Posterior vena cava (tissue), 2 donors: ENCODE data around the gene S1PR5. TPM values are rescaled to one million over a fixed set of nuclear protein-coding genes. Genes with fewer than 3 reads are reported as not detected.
"Not testable (repeated sequence)": the region's sequence is repeated elsewhere in the genome, so short reads cannot be mapped to it uniquely, and the experiment has no call there.

Experiments used
- DNase-seq: peaks from one replicate; pipeline ENCODE4 v3.0.0-alpha.2; 2020; ENCODE audit warnings: low spot score
- intact Hi-C, 2 donors: fragments of 100-400 bp; cut with DNase I; formaldehyde crosslinking; loops; one replicate each; pipeline versions ENCODE4 v1.14.1 to v1.14.2; 2022 to 2023
- long read RNA-seq, 2 donors: library from polyadenylated mRNA; unstranded; transcript quantifications; one replicate each; pipeline ENCODE4 v2.0.0, GENCODE V29; 2020 to 2021
- total RNA-seq, 2 donors: library from RNA; stranded (reverse); fragmentation: NEBNext Ultra II Directional; extraction: Animal tissue kit (Norgen Biotek cat#: 25700); gene quantifications; one replicate each; pipeline ENCODE4 v1.2.1, GENCODE V29; 2021
- donor health status: DM: yes; HTN: yes; CAD: no.
- donor health status: DM: yes; HTN: yes; CAD: no.

The S1PR5 gene, protein sequence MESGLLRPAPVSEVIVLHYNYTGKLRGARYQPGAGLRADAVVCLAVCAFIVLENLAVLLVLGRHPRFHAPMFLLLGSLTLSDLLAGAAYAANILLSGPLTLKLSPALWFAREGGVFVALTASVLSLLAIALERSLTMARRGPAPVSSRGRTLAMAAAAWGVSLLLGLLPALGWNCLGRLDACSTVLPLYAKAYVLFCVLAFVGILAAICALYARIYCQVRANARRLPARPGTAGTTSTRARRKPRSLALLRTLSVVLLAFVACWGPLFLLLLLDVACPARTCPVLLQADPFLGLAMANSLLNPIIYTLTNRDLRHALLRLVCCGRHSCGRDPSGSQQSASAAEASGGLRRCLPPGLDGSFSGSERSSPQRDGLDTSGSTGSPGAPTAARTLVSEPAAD
- total RNA-seq: not detected
- long read RNA-seq, donor 1: 0 reads
- long read RNA-seq, donor 2, partial matches to known transcripts: 0 of 2 reads
- long read RNA-seq, donor 2, other reads (novel, unspliced or antisense): 0 of 2 reads

DNA sequence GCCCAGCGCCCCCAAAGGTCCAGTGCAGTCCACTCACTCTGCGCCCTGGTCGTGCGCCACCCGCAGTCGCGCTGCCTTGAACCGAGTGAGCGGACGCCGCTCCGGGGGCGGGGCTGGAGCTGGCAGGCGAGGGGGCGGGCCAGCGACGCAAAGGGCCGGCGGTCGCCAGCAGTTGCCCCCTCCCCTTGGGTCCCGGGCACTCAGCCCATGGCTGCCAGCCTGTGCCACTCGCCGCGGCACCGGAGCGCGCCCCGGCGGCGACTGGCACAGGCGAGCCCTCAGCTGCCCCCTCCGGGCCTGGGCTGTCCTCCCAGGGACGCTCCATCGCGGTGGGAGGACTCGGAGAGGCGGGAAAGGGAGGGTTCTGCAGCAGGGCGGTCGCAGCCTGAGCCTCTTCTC is at the start of gene S1PR5:
S1PR5 (minus strand) TSS at position 87 of the 399 bp plus-strand sequence. CDS start 2,436 bp downstream, outside the sequence.
- DNase-seq: no peak
- intact Hi-C loops: no loop called here

GRCh38 chr19:10566658-10567410 is 49.6 kb upstream of the S1PR5 start:
- DNase-seq: no peak
- intact Hi-C loops: no loop called here

- no peak for DNase-seq
- intact Hi-C loops: no loop called here
These were observed 49.1 kb upstream of the S1PR5 start for GRCh38 chr19:10566408-10566657.

GRCh38 chr19:10565567-10566407 is 48.5 kb upstream of the S1PR5 start, which contains the start of gene KRI1:
Gene KRI1, minus strand, starts transcription at chr19:10566010. Its CDS starts 11 bp downstream, at chr19:10565999.
- peak; percentile 100 for DNase-seq
- intact Hi-C loops: no loop called here

GRCh38 chr19:10565028-10565566 is 47.9 kb upstream of the S1PR5 start:
- no peak for DNase-seq
- intact Hi-C loops: no loop called here

DNA sequence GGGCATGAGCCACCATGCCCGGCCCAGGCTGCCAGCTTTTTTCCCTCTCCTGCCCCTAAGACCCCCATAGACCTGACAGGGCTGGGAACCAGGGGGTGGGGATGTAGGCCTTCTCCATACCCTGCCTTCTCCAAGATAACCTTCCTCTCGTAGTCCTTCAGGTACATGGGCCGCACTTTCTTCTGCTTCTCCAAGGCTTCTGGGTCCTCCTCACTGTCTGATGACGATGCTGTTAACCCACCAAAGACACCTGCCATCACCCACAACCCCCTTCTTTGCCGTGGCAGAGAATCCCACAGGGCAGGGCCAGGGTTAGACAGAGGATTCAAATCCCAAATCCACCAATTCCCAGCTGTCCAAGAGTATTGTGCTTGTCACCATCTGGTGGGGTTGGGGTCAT is 45.4 kb upstream of the S1PR5 start:
- no peak for DNase-seq
- intact Hi-C loops: no loop called here

DNA sequence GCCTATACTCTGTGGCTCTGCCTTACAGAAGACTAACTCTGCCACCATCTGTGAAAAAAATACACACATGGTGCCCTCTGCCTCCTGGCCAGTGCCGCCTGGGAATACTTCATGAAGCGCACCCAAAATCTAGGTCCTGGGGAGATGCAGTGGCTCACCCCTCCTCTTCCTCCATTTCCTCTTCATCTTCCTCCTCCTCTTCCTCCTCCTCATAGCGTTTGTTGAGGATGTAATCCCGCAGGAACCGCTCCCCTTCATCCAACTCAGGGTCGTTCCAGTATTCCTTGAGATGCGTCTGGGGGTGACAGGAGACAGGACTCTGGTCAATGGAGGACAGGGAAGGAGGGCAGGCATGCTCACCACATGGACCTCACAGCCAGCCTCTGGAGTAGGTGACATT is 42.9 kb upstream of the S1PR5 start:
- no peak for DNase-seq
- intact Hi-C loops: no loop called here

GRCh38 chr19:10557603-10558197 is 40.5 kb upstream of the S1PR5 start:
- no peak for DNase-seq
- intact Hi-C loops: no loop called here

DNA sequence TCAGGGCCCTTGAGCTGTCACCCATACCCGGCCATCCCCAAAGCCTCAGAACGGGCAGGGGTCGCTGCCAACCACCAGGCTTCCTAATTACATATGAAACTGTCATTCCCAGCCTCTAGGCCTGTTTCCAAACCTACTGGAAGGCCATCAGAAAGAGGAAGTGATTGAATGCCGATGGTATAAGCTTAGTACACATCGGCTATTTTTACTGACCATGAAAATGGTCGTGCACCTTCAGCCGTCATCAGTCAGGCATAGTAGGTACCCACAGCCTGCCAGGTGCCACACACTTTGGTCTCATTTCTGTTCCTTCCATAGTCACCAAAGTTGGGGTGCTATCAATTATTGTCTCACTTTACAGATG is 38.3 kb upstream of the S1PR5 start:
- intact Hi-C loops: no loop called here

DNA sequence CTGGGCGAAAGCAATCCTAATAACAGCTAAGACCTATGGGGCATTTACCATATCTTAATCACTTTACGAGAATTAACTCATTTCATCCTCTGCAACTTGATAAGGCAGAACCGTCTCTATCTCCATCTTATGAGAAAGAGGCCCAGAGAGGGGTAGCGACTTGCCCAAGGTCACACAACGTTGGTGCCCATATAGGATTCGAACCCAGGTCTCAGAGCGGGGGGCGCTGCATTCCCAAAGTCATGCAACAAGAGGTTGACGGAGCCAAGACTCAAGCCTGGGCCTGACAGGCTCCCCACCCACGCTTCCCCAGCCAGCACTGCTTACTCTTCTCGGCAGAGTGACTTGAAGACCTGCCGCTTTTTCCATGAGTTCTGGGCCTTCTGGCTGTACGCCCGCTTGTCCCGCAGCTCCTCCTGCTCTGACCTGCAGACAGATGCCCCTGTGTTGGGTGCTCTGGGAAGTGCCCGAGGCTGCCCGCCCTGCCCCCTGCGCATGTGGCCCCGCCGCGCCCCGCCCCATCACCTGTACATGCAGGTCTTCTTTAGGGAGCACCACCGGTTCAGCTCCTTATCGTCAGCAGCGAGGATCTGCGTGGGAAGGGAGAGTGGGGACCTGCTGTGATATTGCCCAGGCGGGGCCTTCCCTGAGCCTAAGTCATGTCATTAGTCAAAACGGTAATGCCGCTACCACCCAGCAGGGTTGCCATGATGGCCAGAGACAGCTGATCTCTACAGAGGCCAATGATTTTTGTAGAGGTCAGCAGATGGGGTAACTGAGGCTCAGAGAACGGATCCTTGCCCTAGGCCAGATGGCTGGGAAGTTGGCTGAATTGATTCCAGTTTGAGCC is 37.7 kb upstream of the S1PR5 start:
- intact Hi-C loops: no loop called here
- no peak for DNase-seq

More for the DNA sequence above, 38.3 kb upstream of the S1PR5 start:
- DNase-seq: no peak

- no peak for DNase-seq
- intact Hi-C loops: loop anchor here in 1 of 2 donors (2.0 kb wide), 1 partner anchor 35 kb away; no protein-coding TSS in a partner anchor
These were observed 36.7 kb upstream of the S1PR5 start for GRCh38 chr19:10553943-10554381.

GRCh38 chr19:10553087-10553667 is 35.9 kb upstream of the S1PR5 start:
- DNase-seq: no peak
- intact Hi-C loops: loop anchor here in 1 of 2 donors (2.0 kb wide), 1 partner anchor 34 kb away; no protein-coding TSS in a partner anchor

GRCh38 chr19:10552510-10553053 is 35.3 kb upstream of the S1PR5 start:
- intact Hi-C loops: loop anchor here in 1 of 2 donors (2.0 kb wide), 1 partner anchor 34 kb away; no protein-coding TSS in a partner anchor
- no peak for DNase-seq

GRCh38 chr19:10551698-10552301 is 34.6 kb upstream of the S1PR5 start:
- no peak for DNase-seq
- intact Hi-C loops: loop anchor here in 1 of 2 donors (2.0 kb wide), 1 partner anchor 33 kb away; no protein-coding TSS in a partner anchor

- DNase-seq, intact Hi-C loops: not testable (repeated sequence)
These were observed 33.8 kb upstream of the S1PR5 start for GRCh38 chr19:10551006-10551405.

GRCh38 chr19:10550336-10550735 is 33.1 kb upstream of the S1PR5 start:
- intact Hi-C loops: no loop called here
- DNase-seq: no peak

DNA sequence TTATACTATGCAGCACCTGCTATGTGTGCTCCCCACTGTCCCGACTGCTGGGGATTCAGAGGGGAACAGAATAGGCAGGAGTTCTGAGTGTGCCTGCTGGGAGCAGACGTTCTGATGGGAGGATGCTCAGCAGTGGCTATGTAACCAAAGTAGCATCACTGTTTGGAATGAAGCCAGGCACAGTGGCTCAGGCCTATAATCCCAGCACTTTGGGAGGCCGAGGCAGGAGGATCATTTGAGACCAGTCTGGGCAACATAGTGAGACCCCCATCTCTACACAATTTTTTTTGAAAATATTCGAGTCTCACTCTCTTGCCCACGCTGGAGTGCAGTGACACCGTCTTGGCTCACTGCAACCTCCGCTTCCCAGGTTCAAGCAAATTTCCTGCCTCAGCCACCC is 32.5 kb upstream of the S1PR5 start:
- DNase-seq: no peak
- intact Hi-C loops: no loop called here
